Liver (tissue), 9 donors: ENCODE results near the gene PPP1R9A. TPM values are rescaled to one million over a fixed set of nuclear protein-coding genes. Genes with fewer than 3 reads are reported as not detected.

Experiments
- DNase-seq: peaks from one replicate; pipeline ENCODE4 v3.0.0-alpha.2; 2017; ENCODE audit warnings: low spot score
- H3K27ac ChIP-seq, 2 donors: one replicate each; pipeline ENCODE4 v1.7.0; 2013; ENCODE audit warnings: inconsistent platforms in 2 of 2, low read length in 2 of 2, control low read depth in 1 of 2, low read depth in 1 of 2, mild to moderate bottlenecking in 1 of 2
- H3K27me3 ChIP-seq, 4 donors: one replicate each; pipeline versions ENCODE4 v1.6.1 to v1.7.0; 2013; ENCODE audit warnings: low read length in 3 of 4, inconsistent platforms in 1 of 4, mild to moderate bottlenecking in 1 of 4, moderate library complexity in 1 of 4; ENCODE audit not compliant: control insufficient read depth in 4 of 4, insufficient read depth in 4 of 4
- H3K36me3 ChIP-seq, 4 donors: one replicate each; pipeline versions ENCODE4 v1.6.1 to v1.7.0; 2013; ENCODE audit warnings: low read length in 3 of 4, mild to moderate bottlenecking in 3 of 4, low read depth in 1 of 4, moderate library complexity in 1 of 4; ENCODE audit not compliant: control insufficient read depth in 4 of 4, insufficient read depth in 3 of 4
- H3K4me1 ChIP-seq, 4 donors: one replicate each; pipeline versions ENCODE4 v1.6.1 to v1.7.0; 2013; ENCODE audit warnings: low read length in 3 of 4, mild to moderate bottlenecking in 3 of 4, moderate library complexity in 1 of 4; ENCODE audit not compliant: control insufficient read depth in 4 of 4, insufficient read depth in 4 of 4
- H3K4me3 ChIP-seq, 3 donors: one replicate each; pipeline versions ENCODE4 v1.6.1 to v1.7.0; 2013; ENCODE audit warnings: low read length in 3 of 3, control low read depth in 1 of 3, low read depth in 1 of 3, mild to moderate bottlenecking in 1 of 3
- H3K9ac ChIP-seq, 2 donors: one replicate each; pipeline ENCODE4 v1.7.0; 2013; ENCODE audit warnings: low read length in 2 of 2, mild to moderate bottlenecking in 2 of 2, moderate library complexity in 2 of 2, control low read depth in 1 of 2, low read depth in 1 of 2
- H3K9me3 ChIP-seq, 4 donors: one replicate each; pipeline versions ENCODE4 v1.6.1 to v1.7.0; 2013; ENCODE audit warnings: low read length in 3 of 4; ENCODE audit not compliant: control insufficient read depth in 4 of 4
- EGR1 ChIP-seq, 2 donors: IDR thresholded peaks; 2 replicates each; pipeline ENCODE4 v1.6.1; 2016 to 2018; ENCODE audit warnings: antibody characterized with exemption in 2 of 2, low read depth in 2 of 2
- FOXA1 ChIP-seq: IDR thresholded peaks from 2 replicates; pipeline ENCODE4 v1.6.1; 2016; ENCODE audit warnings: antibody characterized with exemption
- FOXA2 ChIP-seq: IDR thresholded peaks from 2 replicates; pipeline ENCODE4 v1.6.1; 2016; ENCODE audit warnings: antibody characterized with exemption
- GABPA ChIP-seq, 2 donors: IDR thresholded peaks in 1 of 2; conservative IDR thresholded peaks in 1 of 2; 2 replicates each; pipeline ENCODE4 v1.6.1; 2016; ENCODE audit warnings: antibody characterized with exemption in 2 of 2, mild to moderate bottlenecking in 1 of 2, moderate library complexity in 1 of 2
- HNF4A ChIP-seq, 2 donors: conservative IDR thresholded peaks; 2 replicates each; pipeline ENCODE4 v1.6.1; 2016; ENCODE audit warnings: antibody characterized with exemption in 2 of 2, mild to moderate bottlenecking in 2 of 2
- HNF4G ChIP-seq: IDR thresholded peaks from 2 replicates; pipeline ENCODE4 v1.6.1; 2016; ENCODE audit warnings: antibody characterized with exemption
- JUND ChIP-seq, 2 donors: IDR thresholded peaks; 2 replicates each; pipeline ENCODE4 v1.6.1; 2016; ENCODE audit warnings: antibody characterized with exemption in 2 of 2
- NR2F2 ChIP-seq: IDR thresholded peaks from 2 replicates; pipeline ENCODE4 v1.6.1; 2016; ENCODE audit warnings: antibody characterized with exemption
- RAD21 ChIP-seq, 2 donors: IDR thresholded peaks; 2 replicates each; pipeline ENCODE4 v1.6.1; 2016; ENCODE audit warnings: antibody characterized with exemption in 2 of 2, mild to moderate bottlenecking in 2 of 2
- RXRA ChIP-seq, 2 donors: IDR thresholded peaks; 2 replicates each; pipeline ENCODE4 v1.6.1; 2017 to 2018; ENCODE audit warnings: antibody characterized with exemption in 2 of 2, mild to moderate bottlenecking in 1 of 2
- SP1 ChIP-seq: IDR thresholded peaks from 2 replicates; pipeline ENCODE4 v1.6.1; 2018; ENCODE audit warnings: antibody characterized with exemption, mild to moderate bottlenecking
- TAF1 ChIP-seq: conservative IDR thresholded peaks from 2 replicates; pipeline ENCODE4 v1.6.1; 2016; ENCODE audit warnings: antibody characterized with exemption, mild to moderate bottlenecking
- YY1 ChIP-seq: IDR thresholded peaks from 2 replicates; pipeline ENCODE4 v1.6.1; 2016; ENCODE audit warnings: antibody characterized with exemption, mild to moderate bottlenecking
- WGBS: extraction: QIAGEN DNeasy Blood & Tissue Kit; methylation state at CpG from one replicate; pipeline ENCODE4 v1.1.7; 2013; 5-methylcytosine and 5-hydroxymethylcytosine counted together
- polyA plus RNA-seq, 2 donors: library from polyadenylated mRNA; stranded (reverse) in 1 of 2; unstranded in 1 of 2; fragments of 200-250 nt in 1 of 2; fragments of >200 nt in 1 of 2; fragmentation: Nextera tagmentation in 1 of 2; extraction: Ambion mirVana in 1 of 2; gene quantifications; one replicate each; pipeline versions ENCODE4 v1.2.1 to v1.2.3, GENCODE V29; 2013 to 2015
- total RNA-seq, 2 donors: library from RNA; depleted of rRNA; stranded (reverse); fragments of >200 nt; gene quantifications; one replicate each; pipeline ENCODE4 v1.2.3, GENCODE V29; 2014
- TF ChIP-seq, protein P1 (sequence below): fragments of 150-350 bp; IDR thresholded peaks from 2 replicates; pipeline ENCODE4 v1.5.1; 2017; ENCODE audit warnings: improper control_type of control experiment, low read depth, low read length; ENCODE audit not compliant: missing input control
- TF ChIP-seq, protein P2 (sequence below): IDR thresholded peaks from 2 replicates; pipeline ENCODE4 v1.6.1; 2016; ENCODE audit warnings: antibody characterized with exemption, mild to moderate bottlenecking
- TF ChIP-seq, protein P3 (sequence below): IDR thresholded peaks from 2 replicates; pipeline ENCODE4 v1.6.1; 2016; ENCODE audit warnings: antibody characterized with exemption
- TF ChIP-seq, protein P4 (sequence below): IDR thresholded peaks from 2 replicates; pipeline ENCODE4 v1.6.1; 2016; ENCODE audit warnings: antibody characterized with exemption
- donor health status: healthy.
- donor health status: healthy.
- donor health status: healthy.
- donor health status: healthy.
- donor health status: healthy.

PPP1R9A gene
- total and polyA plus RNA-seq, 4 donors: 0.17 to 5.4 (median 2.7) TPM

DNA sequence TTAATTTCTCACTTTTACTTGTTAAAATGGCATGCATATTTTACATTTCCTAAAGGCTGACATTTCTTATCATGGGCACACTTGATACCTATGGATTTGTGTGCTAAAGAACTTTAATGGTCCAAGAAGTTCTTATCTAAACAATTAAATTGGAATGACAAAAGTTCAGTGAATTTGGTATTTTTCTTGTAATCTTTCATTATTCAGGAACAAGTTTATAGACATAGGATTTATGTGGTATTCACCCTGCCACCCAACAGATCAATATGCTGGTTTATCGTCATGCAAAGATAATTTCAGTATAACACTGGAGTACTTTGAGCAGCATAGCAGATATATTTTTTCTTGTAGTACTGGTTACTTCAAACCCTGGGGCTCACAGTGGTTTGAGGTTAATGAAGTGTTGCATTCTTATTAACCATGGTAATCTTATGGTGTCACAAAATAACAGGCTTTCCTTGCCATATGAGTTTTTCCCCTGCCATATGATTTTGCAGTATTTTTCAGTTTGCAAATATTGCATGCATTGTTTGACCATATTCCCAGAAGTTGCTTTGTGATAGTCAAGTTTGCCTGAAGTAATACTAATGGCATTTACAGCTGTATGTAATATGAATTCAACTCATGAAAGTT lies 148.8 kb downstream of the PPP1R9A start:
- Histone ChIP-seq H3K9ac (no peak overlapping the region), H3K27ac (no peak overlapping the region), H3K27me3 (no peaks in the 10 kb centered on the region), H3K9me3 (no peaks in the 10 kb centered on the region), H3K4me3 (no peak overlapping the region), H3K36me3 (no peaks in the 10 kb centered on the region), H3K4me1 (no peaks in the 10 kb centered on the region)
- WGBS: 84% methylated on average over 1 of the region's 1 CpG
- DNase-seq: no peak
- TF ChIP-seq HNF4G (no peak), RAD21 (IDR thresholded peaks at IDR 0.05) (no peak), RXRA (IDR thresholded peaks at IDR 0.05) (no peak), EGR1 (IDR thresholded peaks at IDR 0.05; ENCODE audit: low read depth in 2 of 2) (no peak)
- TF ChIP-seq, protein P1, sequence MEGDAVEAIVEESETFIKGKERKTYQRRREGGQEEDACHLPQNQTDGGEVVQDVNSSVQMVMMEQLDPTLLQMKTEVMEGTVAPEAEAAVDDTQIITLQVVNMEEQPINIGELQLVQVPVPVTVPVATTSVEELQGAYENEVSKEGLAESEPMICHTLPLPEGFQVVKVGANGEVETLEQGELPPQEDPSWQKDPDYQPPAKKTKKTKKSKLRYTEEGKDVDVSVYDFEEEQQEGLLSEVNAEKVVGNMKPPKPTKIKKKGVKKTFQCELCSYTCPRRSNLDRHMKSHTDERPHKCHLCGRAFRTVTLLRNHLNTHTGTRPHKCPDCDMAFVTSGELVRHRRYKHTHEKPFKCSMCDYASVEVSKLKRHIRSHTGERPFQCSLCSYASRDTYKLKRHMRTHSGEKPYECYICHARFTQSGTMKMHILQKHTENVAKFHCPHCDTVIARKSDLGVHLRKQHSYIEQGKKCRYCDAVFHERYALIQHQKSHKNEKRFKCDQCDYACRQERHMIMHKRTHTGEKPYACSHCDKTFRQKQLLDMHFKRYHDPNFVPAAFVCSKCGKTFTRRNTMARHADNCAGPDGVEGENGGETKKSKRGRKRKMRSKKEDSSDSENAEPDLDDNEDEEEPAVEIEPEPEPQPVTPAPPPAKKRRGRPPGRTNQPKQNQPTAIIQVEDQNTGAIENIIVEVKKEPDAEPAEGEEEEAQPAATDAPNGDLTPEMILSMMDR: no peak
- TF ChIP-seq, protein P2, sequence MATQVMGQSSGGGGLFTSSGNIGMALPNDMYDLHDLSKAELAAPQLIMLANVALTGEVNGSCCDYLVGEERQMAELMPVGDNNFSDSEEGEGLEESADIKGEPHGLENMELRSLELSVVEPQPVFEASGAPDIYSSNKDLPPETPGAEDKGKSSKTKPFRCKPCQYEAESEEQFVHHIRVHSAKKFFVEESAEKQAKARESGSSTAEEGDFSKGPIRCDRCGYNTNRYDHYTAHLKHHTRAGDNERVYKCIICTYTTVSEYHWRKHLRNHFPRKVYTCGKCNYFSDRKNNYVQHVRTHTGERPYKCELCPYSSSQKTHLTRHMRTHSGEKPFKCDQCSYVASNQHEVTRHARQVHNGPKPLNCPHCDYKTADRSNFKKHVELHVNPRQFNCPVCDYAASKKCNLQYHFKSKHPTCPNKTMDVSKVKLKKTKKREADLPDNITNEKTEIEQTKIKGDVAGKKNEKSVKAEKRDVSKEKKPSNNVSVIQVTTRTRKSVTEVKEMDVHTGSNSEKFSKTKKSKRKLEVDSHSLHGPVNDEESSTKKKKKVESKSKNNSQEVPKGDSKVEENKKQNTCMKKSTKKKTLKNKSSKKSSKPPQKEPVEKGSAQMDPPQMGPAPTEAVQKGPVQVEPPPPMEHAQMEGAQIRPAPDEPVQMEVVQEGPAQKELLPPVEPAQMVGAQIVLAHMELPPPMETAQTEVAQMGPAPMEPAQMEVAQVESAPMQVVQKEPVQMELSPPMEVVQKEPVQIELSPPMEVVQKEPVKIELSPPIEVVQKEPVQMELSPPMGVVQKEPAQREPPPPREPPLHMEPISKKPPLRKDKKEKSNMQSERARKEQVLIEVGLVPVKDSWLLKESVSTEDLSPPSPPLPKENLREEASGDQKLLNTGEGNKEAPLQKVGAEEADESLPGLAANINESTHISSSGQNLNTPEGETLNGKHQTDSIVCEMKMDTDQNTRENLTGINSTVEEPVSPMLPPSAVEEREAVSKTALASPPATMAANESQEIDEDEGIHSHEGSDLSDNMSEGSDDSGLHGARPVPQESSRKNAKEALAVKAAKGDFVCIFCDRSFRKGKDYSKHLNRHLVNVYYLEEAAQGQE: no peak
- TF ChIP-seq, protein P3, sequence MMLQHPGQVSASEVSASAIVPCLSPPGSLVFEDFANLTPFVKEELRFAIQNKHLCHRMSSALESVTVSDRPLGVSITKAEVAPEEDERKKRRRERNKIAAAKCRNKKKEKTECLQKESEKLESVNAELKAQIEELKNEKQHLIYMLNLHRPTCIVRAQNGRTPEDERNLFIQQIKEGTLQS: no peak

DNA sequence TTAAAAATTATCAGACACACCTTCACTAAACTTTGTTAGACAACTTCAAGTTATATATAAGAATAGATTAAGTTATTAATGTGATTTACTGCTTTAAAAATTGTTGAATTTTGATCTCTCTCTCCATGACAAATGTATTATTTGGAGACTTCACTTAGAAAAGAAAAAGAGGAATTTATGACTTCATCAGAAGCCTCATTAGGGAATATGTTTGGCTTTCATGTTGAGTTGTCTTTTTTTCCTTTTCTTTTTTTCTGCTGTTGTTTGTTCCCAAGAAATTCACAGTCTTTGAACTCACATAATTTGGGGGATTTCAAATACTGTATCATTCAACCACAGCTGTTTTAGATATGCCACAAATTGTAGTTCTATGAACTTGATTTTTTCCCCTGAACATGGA lies 149.5 kb downstream of the PPP1R9A start:
- Histone ChIP-seq H3K4me1 (no peaks in the 10 kb centered on the region), H3K36me3 (no peaks in the 10 kb centered on the region), H3K9me3 (no peaks in the 10 kb centered on the region), H3K4me3 (no peak overlapping the region), H3K9ac (no peak overlapping the region), H3K27me3 (no peaks in the 10 kb centered on the region), H3K27ac (no peak overlapping the region)
- DNase-seq: no peak
- TF ChIP-seq EGR1 (IDR thresholded peaks at IDR 0.05; ENCODE audit: low read depth in 2 of 2) (no peak), JUND (IDR thresholded peaks at IDR 0.05) (no peak), SP1 (no peak), GABPA (IDR thresholded peaks at IDR 0.05 in 1 of 2, conservative IDR thresholded peaks at IDR 0.05 in 1 of 2) (no peak), RXRA (IDR thresholded peaks at IDR 0.05) (no peak), HNF4A (conservative IDR thresholded peaks at IDR 0.05) (no peak), TAF1 (no peak), RAD21 (IDR thresholded peaks at IDR 0.05) (no peak), FOXA1 (no peak), HNF4G (no peak), NR2F2 (no peak), YY1 (no peak), FOXA2 (no peak)
- TF ChIP-seq, protein P3: no peak
- TF ChIP-seq, protein P4, sequence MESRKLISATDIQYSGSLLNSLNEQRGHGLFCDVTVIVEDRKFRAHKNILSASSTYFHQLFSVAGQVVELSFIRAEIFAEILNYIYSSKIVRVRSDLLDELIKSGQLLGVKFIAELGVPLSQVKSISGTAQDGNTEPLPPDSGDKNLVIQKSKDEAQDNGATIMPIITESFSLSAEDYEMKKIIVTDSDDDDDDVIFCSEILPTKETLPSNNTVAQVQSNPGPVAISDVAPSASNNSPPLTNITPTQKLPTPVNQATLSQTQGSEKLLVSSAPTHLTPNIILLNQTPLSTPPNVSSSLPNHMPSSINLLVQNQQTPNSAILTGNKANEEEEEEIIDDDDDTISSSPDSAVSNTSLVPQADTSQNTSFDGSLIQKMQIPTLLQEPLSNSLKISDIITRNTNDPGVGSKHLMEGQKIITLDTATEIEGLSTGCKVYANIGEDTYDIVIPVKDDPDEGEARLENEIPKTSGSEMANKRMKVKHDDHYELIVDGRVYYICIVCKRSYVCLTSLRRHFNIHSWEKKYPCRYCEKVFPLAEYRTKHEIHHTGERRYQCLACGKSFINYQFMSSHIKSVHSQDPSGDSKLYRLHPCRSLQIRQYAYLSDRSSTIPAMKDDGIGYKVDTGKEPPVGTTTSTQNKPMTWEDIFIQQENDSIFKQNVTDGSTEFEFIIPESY: no peak
- TF ChIP-seq, protein P1: no peak
- TF ChIP-seq, protein P2: no peak
